SW480 (cell line): ENCODE data around the gene GPRIN1.

Source experiments
- DNase-seq: peaks from one replicate; pipeline ENCODE4 v3.0.0-alpha.2; 2016; ENCODE audit warnings: low spot score

GPRIN1 gene

DNA sequence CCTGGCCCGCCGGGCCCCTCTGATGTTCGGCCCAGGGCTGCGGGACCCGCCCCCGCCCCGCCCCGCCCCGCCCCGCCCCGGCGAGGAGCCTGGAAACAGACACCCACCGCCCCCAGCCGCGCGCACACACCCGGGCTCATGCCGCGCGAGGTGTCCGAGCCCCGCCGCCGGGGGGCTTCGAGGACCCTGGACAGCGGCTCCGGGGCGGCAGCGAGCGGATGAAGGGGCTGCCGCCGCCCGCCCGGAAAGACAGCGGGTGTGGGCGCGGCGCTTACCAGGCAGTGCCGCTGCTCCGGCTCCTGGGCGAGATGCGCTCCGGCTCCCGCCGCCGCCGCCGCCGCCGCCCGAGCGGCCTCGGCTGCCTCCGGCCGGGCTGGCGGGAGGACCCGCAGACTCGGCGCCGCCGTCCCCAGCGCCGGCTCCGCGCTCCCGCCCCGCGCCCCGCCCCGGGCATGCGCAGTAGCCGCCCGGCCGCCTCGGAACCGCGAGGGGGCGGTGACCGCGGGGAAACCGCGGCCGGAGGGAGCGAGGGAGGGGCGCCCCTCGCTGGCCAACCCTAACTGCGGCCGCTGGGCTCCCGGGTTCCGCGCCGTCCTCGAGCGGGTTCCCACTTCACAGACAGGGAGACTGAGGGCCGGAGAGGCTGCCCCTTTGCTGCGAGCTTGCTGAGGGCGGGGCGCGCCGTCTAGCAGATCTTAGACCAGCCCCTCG, at the start of gene GPRIN1:
Gene GPRIN1 (minus strand): TSS at position 433 of the 711 bp plus-strand sequence. CDS start 10,322 bp downstream, outside the sequence.
- peak; percentile 48 for DNase-seq

- no peak for DNase-seq
Observed at GRCh38 chr5:176659512-176659839, 49.5 kb upstream of the GPRIN1 start.

- DNase-seq = no peak
Observed at GRCh38 chr5:176658817-176659511, 49.0 kb upstream of the GPRIN1 start.

GRCh38 chr5:176658007-176658599, 48.1 kb upstream of the GPRIN1 start:
- DNase-seq = peak; percentile 79

GRCh38 chr5:176656467-176656990, 46.6 kb upstream of the GPRIN1 start:
- DNase-seq = no peak

- no peak for DNase-seq
Observed at GRCh38 chr5:176654856-176655255, 44.9 kb upstream of the GPRIN1 start.

DNA sequence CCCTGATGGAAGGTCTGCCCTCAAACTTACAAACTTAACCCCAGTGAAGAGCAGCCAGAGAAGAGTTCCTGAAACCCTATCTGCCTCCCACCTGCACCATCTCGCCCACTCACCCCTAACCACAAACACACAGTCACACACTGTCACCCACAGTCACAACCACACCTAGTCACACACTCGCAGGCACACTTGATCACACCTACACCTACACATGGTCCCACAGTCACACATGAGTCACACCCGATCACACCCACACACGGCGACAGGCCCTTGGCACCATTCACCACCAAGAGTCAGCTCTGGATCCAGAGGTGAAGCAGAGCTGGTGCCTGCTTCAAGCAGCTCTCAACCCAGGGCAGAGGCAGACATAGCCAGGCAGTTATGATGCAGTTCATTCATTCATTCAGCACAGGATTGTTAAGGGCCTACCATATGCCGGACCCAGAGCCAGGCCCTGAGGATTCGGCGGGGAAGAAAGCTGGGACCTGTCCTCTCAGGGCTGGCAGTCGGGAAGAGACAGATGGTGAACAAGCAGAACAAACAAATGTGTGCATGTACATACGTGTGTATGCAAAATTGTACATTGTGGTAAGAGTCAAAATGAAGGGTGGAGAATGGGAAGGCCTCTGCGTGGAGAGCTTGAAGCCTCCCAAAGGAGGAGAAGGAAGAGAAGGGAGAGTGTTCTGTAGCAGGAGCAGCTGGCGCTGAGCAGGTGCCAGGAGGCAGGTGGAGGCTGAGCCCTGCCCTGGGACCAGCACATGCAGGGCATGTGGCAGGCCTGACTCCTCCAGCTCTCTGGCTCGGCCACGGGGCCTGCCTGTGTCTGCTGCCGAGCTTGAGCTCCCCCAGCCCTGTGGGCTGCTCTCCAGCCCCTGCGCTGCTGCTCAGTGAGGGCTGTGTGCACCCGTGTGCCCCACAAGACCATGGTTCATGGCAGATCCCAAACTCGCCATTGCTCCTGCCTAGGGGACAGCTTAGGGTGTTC, 43.7 kb upstream of the GPRIN1 start:
- peak; percentile 65 for DNase-seq

DNA sequence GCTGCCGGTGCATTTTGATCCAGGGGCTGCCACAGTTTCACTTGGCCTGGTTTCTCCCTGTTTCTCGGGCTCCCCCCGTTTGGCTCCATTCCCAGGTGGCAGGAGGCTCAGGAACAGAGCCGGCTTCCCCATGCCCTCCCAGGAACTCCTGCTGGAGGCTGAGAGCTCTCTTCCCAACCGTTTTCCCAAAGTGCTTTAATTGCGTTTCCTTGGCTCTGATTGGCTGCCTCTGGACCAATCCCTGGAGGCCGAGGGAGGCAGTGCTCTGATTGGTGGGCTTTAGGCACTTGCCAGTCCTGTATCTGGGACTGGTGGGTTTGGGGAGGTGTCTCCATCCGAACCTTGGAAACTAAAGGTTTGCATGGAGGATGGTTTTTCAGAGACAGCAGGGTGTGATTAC, 42.2 kb upstream of the GPRIN1 start:
- DNase-seq = no peak

DNA sequence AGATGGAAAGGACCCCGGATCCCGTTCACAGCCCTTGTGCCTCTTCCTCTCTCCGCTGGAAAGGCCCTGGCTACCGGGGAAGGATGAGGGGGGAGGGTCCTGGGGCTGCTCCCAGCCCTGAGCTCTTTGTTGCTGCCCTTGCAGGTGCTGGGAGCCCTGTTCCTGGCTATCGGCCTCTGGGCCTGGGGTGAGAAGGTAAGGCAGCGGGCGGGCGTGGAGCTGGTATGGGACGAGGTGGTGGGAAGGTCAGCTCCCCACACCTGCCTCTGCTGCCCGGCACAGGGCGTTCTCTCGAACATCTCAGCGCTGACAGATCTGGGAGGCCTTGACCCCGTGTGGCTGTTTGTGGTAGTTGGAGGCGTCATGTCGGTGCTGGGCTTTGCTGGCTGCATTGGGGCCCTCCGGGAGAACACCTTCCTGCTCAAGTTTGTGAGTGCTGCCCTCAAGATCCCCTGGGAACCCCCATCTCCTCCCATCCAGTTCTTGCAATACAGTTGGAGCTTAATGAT, 41.6 kb upstream of the GPRIN1 start:
- DNase-seq = no peak

- no peak for DNase-seq
Observed at GRCh38 chr5:176650354-176650884, 40.5 kb upstream of the GPRIN1 start.

DNA sequence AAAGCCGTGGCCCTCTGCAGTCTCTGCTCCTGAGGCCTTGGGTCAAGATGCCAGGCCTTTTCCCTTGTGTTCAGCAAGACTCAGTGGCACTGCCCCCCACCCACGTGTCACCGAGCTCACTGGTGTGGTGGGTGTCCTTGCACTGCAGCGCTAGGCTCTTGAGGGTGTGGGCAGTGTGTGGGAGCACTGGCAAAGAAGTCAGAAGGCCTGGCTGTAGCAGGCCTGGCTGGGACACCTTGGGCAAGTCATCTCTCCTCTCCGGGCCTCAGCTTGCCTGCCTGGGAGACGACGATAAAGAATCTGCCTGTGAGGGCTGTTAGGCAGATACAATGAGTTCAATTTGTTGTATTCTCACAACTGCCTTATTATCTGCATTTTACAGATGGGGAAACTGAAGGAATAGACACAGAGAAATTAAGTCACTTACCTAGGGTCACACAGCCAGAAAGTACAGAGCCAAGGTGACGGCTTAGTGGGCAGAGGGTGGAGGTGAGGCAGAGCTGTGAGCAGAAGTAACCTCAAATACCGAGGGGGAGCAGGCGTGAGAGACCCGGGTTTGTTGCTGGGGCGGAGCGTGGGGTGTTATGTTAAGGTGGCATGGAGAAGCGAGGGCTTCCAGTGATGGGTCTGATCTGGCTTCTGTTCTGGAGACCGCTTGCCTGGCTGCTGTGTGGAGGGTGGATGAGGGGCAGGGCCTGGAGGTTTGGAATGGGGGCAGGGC, 38.7 kb upstream of the GPRIN1 start:
- no peak for DNase-seq

GRCh38 chr5:176647843-176648473, 38.0 kb upstream of the GPRIN1 start:
- no peak for DNase-seq

DNA sequence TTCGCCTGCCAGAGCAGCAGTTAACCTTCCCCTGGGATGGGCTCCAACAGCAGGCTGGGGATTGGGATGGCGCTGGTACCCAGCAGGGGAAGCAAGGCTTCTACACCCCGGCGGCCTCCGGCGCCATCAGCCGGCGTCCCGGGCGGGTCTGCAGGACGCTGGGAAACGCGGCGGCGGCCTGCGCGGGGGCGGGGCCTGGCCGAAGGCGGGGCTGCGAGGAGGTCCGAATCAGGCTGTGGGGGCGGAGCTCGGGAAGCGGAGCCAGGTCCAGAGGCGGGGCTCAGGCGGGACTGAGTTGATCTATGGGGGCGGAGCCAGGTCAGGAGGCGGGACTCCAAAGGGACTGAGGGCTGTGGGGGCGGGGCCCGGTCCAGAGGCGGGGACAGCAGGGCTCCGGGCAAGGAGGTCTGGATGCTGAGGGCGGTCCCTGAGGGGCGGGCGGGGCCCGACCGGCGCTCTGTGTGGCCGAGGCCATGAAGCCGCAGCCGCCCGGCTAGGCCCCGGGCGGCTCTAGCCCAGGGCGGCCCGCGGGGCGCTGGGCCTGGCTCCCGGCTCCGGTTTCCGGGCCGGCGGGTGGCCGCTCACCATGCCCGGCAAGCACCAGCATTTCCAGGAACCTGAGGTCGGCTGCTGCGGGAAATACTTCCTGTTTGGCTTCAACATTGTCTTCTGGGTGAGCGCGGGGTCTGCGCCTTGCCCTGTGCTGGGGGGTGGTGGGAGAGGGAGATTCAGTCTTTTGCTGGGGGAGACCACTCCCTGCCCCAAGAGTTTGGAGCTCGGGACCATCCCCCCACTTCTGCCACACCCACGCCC, 37.3 kb upstream of the GPRIN1 start, which contains the start of gene TSPAN17:
Gene TSPAN17 (plus strand): TSS at position 455 of the 813 bp plus-strand sequence. CDS start 132 bp downstream, at position 587.
- DNase-seq = peak; percentile 99

DNA sequence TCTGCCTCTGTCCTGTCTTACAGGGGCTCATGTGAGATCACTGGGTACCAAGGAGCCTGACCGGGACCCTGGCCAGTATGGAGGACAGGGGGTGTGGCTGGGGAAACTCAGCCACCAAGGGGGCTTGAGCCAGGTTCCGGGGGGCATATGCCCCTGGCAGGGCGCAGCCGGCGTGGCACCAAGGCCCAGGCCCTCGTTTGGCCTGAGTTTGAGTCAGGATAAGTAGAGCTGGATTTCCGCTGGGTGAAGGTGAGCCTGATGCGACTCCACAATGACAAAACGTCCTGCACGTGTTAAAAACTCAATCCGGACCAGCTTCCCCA, 36.7 kb upstream of the GPRIN1 start:
- DNase-seq = no peak

DNA sequence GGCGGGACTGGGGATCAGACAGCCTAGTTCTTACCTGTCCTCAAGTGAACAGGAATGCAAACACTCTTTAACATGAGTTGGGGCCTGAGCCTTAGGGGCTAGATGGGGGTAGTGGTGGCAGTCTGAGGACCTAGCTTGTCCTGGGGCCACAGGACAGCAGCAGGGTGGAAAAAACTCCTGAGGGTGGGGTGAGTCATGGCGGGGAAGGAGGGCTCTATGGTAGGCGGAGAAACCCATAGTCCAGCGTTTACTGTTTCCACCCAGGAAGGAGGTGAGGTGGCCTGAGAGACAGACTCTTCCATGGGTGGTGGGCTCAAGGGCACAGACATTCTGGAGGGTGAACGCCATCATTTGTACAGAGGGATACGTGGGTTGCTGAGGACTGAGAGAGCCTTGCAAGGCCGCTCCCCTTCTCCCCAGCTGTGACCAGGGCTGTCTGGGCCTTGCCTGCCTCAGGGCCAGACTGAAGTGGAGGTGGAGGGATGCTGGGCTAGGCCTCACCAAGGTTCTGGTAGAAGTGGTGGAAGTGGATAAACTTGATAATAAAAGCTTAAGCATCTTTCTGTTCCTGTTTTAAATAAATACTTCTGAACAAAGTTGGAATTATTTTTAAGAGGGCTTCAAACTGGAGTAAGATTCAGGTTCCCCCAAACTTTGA, 36.2 kb upstream of the GPRIN1 start:
- DNase-seq = no peak

GRCh38 chr5:176644878-176645670, 35.1 kb upstream of the GPRIN1 start:
- no peak for DNase-seq

- no peak for DNase-seq
Observed at GRCh38 chr5:176644294-176644693, 34.3 kb upstream of the GPRIN1 start.
